ENCODE measurements around the gene ADGRG6. TPM values are rescaled to one million over a fixed set of nuclear protein-coding genes. Genes with fewer than 3 reads are reported as not detected.

The ADGRG6 gene
- total and polyA plus RNA-seq, 3 experiments from 2014 or later, result 0.35 to 0.97 TPM; not detected in 1

DNA sequence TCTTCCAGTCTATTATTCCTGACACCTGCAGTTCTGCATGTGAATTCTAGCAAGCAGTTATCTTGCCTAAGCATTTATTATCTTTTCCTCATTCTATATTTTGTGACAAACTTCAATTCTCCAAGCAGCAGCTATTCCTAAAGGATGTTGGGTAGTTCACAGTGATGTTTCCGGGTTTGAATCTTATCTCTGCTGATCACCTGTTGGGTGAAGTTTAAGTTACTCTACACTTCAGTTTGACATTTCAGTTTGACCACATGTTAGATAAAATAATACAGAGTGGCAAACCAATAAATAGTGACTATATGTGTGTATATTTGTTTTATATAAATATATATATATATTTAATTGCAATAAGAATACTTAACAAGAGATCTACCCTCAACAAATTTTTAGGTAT, 168.6 kb downstream of the ADGRG6 start:
- Mint-ChIP-seq H3K4me3 (no peak overlapping the region), H3K9me3 (peaks cover 0 to 2% (median 0%) of the 10 kb centered on the region in 5 donors), H3K4me1 (peaks cover 0 to 5% (median 5%) of the 10 kb centered on the region in 3 donors), H3K27ac (no peak overlapping the region), H3K27me3 (peaks cover 5 to 9% of the 10 kb centered on the region in 2 donors), H3K36me3 (no peaks in the 10 kb centered on the region)
- ChIA-PET CTCF (no interaction called here), POLR2A (no interaction called here)
- H3K27me3 ChIP-seq (ENCODE audit: insufficient read depth, low read length, poor library complexity, severe bottlenecking), result no peaks in the 10 kb centered on the region
- H3K4me3 ChIP-seq (ENCODE audit: low read length), result no peak overlapping the region
- H3K4me1 ChIP-seq (ENCODE audit: insufficient read depth, low read length), result no peaks in the 10 kb centered on the region
- H3K9me3 ChIP-seq (ENCODE audit: low read length), result no peaks in the 10 kb centered on the region
- H3K36me3 ChIP-seq (ENCODE audit: insufficient read depth, low read length), result no peaks in the 10 kb centered on the region
- H3K27ac ChIP-seq (ENCODE audit: low read depth, low read length), result no peak overlapping the region
- no peak for DNase-seq

DNA sequence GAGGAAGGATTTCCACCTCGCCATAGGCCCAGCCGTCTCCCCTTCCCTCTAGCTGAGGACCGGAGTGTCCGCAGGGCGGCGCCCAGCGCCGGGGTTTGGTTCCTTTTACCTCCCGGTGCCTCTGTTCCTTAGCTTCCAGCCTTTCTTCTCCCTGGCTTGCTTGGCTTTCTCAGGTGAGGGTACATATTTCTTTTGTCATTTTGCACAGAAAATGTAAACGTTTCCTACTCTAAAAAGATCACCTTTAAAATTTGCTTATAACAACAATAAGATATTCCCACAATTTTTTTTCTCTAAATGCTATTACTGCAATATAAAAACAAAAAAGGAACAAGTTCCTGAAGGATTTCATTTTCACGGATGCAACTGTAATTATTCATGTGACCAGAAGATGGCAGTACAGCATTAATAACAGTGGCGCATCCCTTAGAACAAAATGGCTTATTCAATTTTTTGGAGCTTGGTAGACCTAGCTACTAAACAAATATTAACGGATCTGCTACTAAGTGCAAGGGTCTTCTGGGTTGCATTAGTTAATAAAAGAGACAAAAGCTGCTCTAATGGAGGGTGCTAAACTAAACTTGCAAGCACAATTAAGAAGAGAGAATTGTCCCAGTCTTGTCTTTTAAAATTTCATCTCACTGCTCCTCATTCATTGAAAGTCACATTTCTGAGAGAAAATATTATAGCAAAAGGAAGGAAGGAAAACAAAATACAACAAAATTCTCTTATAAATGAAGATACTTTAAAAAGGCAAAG, 172.9 kb downstream of the ADGRG6 start:
- ChIA-PET CTCF (interaction anchor here (0.6 to 2.1 kb wide), 17 partner anchors 8 to 1548 kb away, joined by 3 to 13 read pairs (median 3); no protein-coding TSS in a partner anchor), POLR2A (no interaction called here)
- Mint-ChIP-seq H3K36me3 (no peaks in the 10 kb centered on the region), H3K9me3 (no peaks in the 10 kb centered on the region), H3K4me3 (no peak overlapping the region), H3K27me3 (peaks cover 2 to 9% of the 10 kb centered on the region in 2 donors), H3K27ac (no peak overlapping the region), H3K4me1 (peaks cover 0 to 5% (median 5%) of the 10 kb centered on the region in 3 donors)
- DNase-seq, result peak in 2 of 5 donors; percentile 10 to 37
- H3K36me3 ChIP-seq (ENCODE audit: insufficient read depth, low read length), result no peaks in the 10 kb centered on the region
- no peak overlapping the region for H3K4me3 ChIP-seq (ENCODE audit: low read length)
- H3K9me3 ChIP-seq (ENCODE audit: low read length), result no peaks in the 10 kb centered on the region
- H3K27ac ChIP-seq (ENCODE audit: low read depth, low read length), result no peak overlapping the region
- no peaks in the 10 kb centered on the region for H3K27me3 ChIP-seq (ENCODE audit: insufficient read depth, low read length, poor library complexity, severe bottlenecking)
- no peaks in the 10 kb centered on the region for H3K4me1 ChIP-seq (ENCODE audit: insufficient read depth, low read length)

- POLR2A ChIA-PET, result no interaction called here
- H3K36me3 Mint-ChIP-seq, result no peaks in the 10 kb centered on the region
- peaks cover 2 to 14% of the 10 kb centered on the region in 2 donors for H3K27me3 Mint-ChIP-seq
- no peaks in the 10 kb centered on the region for H3K27me3 ChIP-seq (ENCODE audit: insufficient read depth, low read length, poor library complexity, severe bottlenecking)
- H3K4me3 ChIP-seq (ENCODE audit: low read length), result no peak overlapping the region
- no peaks in the 10 kb centered on the region for H3K36me3 ChIP-seq (ENCODE audit: insufficient read depth, low read length)
- no peaks in the 10 kb centered on the region for H3K9me3 ChIP-seq (ENCODE audit: low read length)
- H3K4me1 Mint-ChIP-seq, result peaks cover 0 to 5% (median 5%) of the 10 kb centered on the region in 3 donors
- H3K27ac ChIP-seq (ENCODE audit: low read depth, low read length), result no peak overlapping the region
- no peak for DNase-seq
- CTCF ChIA-PET, result no interaction called here
- no peaks in the 10 kb centered on the region for H3K4me1 ChIP-seq (ENCODE audit: insufficient read depth, low read length)
- H3K4me3 Mint-ChIP-seq, result no peak overlapping the region
- no peaks in the 10 kb centered on the region for H3K9me3 Mint-ChIP-seq
- no peak overlapping the region for H3K27ac Mint-ChIP-seq
Observed at GRCh38 chr6:142476452-142476851, 174.6 kb downstream of the ADGRG6 start.

DNA sequence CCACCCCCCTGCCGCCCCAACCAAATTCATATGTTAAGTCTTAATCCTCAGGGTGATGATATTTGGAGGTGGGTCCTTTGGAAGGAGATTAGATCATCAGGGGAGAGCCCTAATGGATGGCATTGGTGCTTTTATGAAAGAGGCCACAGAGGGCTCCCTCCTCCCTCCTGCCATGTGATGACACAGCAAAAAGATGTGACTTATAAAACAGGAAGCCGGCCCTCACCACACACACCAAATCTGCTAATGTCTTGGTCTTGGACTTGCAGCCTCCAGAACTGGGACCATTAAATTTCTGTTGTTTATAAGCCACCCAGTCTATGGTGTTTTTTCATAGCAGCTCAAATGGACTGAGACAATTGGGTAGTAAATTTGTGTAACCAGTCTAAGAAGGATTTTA, 176.3 kb downstream of the ADGRG6 start:
- no peak overlapping the region for H3K27ac Mint-ChIP-seq
- POLR2A ChIA-PET, result no interaction called here
- CTCF ChIA-PET, result interaction anchor here (1.0 kb wide), 1 partner anchor 949 kb away, joined by 3 read pairs; no protein-coding TSS in a partner anchor
- peaks cover 0 to 5% (median 5%) of the 10 kb centered on the region in 3 donors for H3K4me1 Mint-ChIP-seq
- Histone ChIP-seq H3K36me3 (ENCODE audit: insufficient read depth, low read length) (no peaks in the 10 kb centered on the region), H3K4me1 (ENCODE audit: insufficient read depth, low read length) (no peaks in the 10 kb centered on the region), H3K4me3 (ENCODE audit: low read length) (no peak overlapping the region), H3K27ac (ENCODE audit: low read depth, low read length) (no peak overlapping the region), H3K9me3 (ENCODE audit: low read length) (no peaks in the 10 kb centered on the region), H3K27me3 (ENCODE audit: insufficient read depth, low read length, poor library complexity, severe bottlenecking) (no peaks in the 10 kb centered on the region)
- DNase-seq, result no peak
- H3K4me3 Mint-ChIP-seq, result no peak overlapping the region
- no peaks in the 10 kb centered on the region for H3K9me3 Mint-ChIP-seq
- H3K27me3 Mint-ChIP-seq, result peaks cover 7 to 24% of the 10 kb centered on the region in 2 donors
- no peaks in the 10 kb centered on the region for H3K36me3 Mint-ChIP-seq

- H3K27ac ChIP-seq (ENCODE audit: low read depth, low read length), result no peak overlapping the region
- POLR2A ChIA-PET, result no interaction called here
- H3K9me3 ChIP-seq (ENCODE audit: low read length), result no peaks in the 10 kb centered on the region
- CTCF ChIA-PET, result no interaction called here
- peaks cover 5 to 23% of the 10 kb centered on the region in 2 donors for H3K27me3 Mint-ChIP-seq
- H3K9me3 Mint-ChIP-seq, result peaks cover 0 to 5% (median 0%) of the 10 kb centered on the region in 5 donors
- H3K27me3 ChIP-seq (ENCODE audit: insufficient read depth, low read length, poor library complexity, severe bottlenecking), result no peaks in the 10 kb centered on the region
- no peak overlapping the region for H3K4me3 ChIP-seq (ENCODE audit: low read length)
- H3K4me1 ChIP-seq (ENCODE audit: insufficient read depth, low read length), result no peaks in the 10 kb centered on the region
- no peak for DNase-seq
- H3K4me1 Mint-ChIP-seq, result no peaks in the 10 kb centered on the region
- no peaks in the 10 kb centered on the region for H3K36me3 Mint-ChIP-seq
- no peak overlapping the region for H3K4me3 Mint-ChIP-seq
- H3K36me3 ChIP-seq (ENCODE audit: insufficient read depth, low read length), result no peaks in the 10 kb centered on the region
- no peak overlapping the region for H3K27ac Mint-ChIP-seq
Observed at GRCh38 chr6:142481466-142481865, 179.7 kb downstream of the ADGRG6 start.

DNA sequence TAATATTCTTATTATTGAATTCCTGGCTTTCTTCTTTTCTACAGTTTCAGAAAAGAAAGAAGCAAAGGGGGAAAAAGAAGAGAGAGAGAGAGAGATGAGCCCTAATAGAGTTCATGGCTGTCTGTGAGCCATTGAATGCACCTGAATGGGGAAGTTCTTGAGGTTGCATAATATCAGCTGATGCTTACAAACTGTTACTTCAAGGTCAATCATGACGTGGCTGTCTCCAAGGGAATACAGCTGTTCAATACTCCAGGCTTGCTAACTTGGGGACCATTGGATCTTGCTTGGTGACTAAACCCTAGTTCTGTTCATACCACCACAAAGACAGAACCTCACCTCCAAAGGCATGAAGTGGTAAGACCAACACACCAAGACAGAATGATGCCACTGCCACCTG, 180.4 kb downstream of the ADGRG6 start:
- ChIA-PET CTCF (interaction anchor here (1.5 kb wide), 1 partner anchor 7 kb away, joined by 6 read pairs; no protein-coding TSS in a partner anchor), POLR2A (no interaction called here)
- Mint-ChIP-seq H3K9me3 (peaks cover 0 to 5% (median 0%) of the 10 kb centered on the region in 5 donors), H3K4me1 (no peaks in the 10 kb centered on the region), H3K4me3 (no peak overlapping the region), H3K27ac (no peak overlapping the region), H3K27me3 (peaks cover 5 to 23% of the 10 kb centered on the region in 2 donors), H3K36me3 (no peaks in the 10 kb centered on the region)
- Histone ChIP-seq H3K4me1 (ENCODE audit: insufficient read depth, low read length) (no peaks in the 10 kb centered on the region), H3K27me3 (ENCODE audit: insufficient read depth, low read length, poor library complexity, severe bottlenecking) (no peaks in the 10 kb centered on the region), H3K36me3 (ENCODE audit: insufficient read depth, low read length) (no peaks in the 10 kb centered on the region), H3K27ac (ENCODE audit: low read depth, low read length) (no peak overlapping the region), H3K9me3 (ENCODE audit: low read length) (no peaks in the 10 kb centered on the region), H3K4me3 (ENCODE audit: low read length) (no peak overlapping the region)
- no peak for DNase-seq

- POLR2A ChIA-PET, result no interaction called here
- CTCF ChIA-PET, result interaction anchor here (1.5 kb wide), 1 partner anchor 8 kb away, joined by 6 read pairs; no protein-coding TSS in a partner anchor
- Mint-ChIP-seq H3K9me3 (peaks cover 0 to 5% (median 0%) of the 10 kb centered on the region in 5 donors), H3K27me3 (peaks cover 5 to 23% of the 10 kb centered on the region in 2 donors), H3K4me3 (no peak overlapping the region), H3K27ac (no peak overlapping the region), H3K36me3 (no peaks in the 10 kb centered on the region), H3K4me1 (no peaks in the 10 kb centered on the region)
- H3K27me3 ChIP-seq (ENCODE audit: insufficient read depth, low read length, poor library complexity, severe bottlenecking), result no peaks in the 10 kb centered on the region
- H3K27ac ChIP-seq (ENCODE audit: low read depth, low read length), result no peak overlapping the region
- H3K9me3 ChIP-seq (ENCODE audit: low read length), result no peaks in the 10 kb centered on the region
- no peak overlapping the region for H3K4me3 ChIP-seq (ENCODE audit: low read length)
- no peak for DNase-seq
- H3K36me3 ChIP-seq (ENCODE audit: insufficient read depth, low read length), result no peaks in the 10 kb centered on the region
- H3K4me1 ChIP-seq (ENCODE audit: insufficient read depth, low read length), result no peaks in the 10 kb centered on the region
Observed at GRCh38 chr6:142482974-142483373, 181.2 kb downstream of the ADGRG6 start.

DNA sequence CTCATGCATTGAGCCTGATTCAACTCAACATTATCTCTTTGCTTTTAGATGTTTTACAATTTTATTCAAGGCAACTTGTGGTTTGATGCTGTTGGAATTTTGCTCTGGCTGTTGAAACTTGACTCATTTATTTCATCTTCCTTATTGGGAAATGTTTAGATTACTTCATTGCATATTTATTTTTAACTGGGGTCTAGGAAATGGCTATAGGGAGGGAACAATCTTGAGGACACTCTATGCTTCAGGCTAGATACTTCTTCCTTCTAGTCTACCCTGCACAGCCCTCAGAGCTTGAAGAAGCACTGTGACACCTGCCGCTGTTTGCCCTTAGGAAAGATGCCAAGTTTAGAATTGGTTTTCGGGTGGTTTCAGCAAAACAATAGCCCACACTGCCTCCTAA, 183.4 kb downstream of the ADGRG6 start:
- CTCF ChIA-PET, result interaction anchor here (2.8 kb wide), 1 partner anchor 11 kb away, joined by 13 read pairs; no protein-coding TSS in a partner anchor
- H3K9me3 Mint-ChIP-seq, result peaks cover 0 to 5% (median 0%) of the 10 kb centered on the region in 5 donors
- H3K9me3 ChIP-seq (ENCODE audit: low read length), result no peaks in the 10 kb centered on the region

More for the DNA sequence above, 183.4 kb downstream of the ADGRG6 start:
- Mint-ChIP-seq H3K27me3 (peaks cover 5 to 23% of the 10 kb centered on the region in 2 donors), H3K36me3 (no peaks in the 10 kb centered on the region), H3K4me1 (no peaks in the 10 kb centered on the region), H3K4me3 (no peak overlapping the region), H3K27ac (no peak overlapping the region)
- POLR2A ChIA-PET, result no interaction called here
- H3K4me1 ChIP-seq (ENCODE audit: insufficient read depth, low read length), result no peaks in the 10 kb centered on the region
- no peak overlapping the region for H3K4me3 ChIP-seq (ENCODE audit: low read length)
- H3K27ac ChIP-seq (ENCODE audit: low read depth, low read length), result no peak overlapping the region
- DNase-seq, result no peak
- H3K27me3 ChIP-seq (ENCODE audit: insufficient read depth, low read length, poor library complexity, severe bottlenecking), result no peaks in the 10 kb centered on the region
- H3K36me3 ChIP-seq (ENCODE audit: insufficient read depth, low read length), result no peaks in the 10 kb centered on the region
